HepG2 (cell line): ENCODE measurements around the gene ESR2. TPM values are rescaled to one million over a fixed set of nuclear protein-coding genes. Genes with fewer than 3 reads are reported as not detected.

Source experiments
- ATAC-seq: fragments of 200-7000 bp; cut with Tn5 transposase; 3 replicates; pipeline ENCODE4 v1.9.1; 2020; ENCODE audit warnings: mild to moderate bottlenecking, moderate library complexity
- BruUV-seq: library from RNA; stranded (reverse); fragments of 400-500 nt; replicated peaks from 2 replicates; lab custom pipeline; 2021; lab: Mats Ljungman, UMichigan
- CTCF ChIA-PET: fragments of 300-600 bp; formaldehyde crosslinking; extraction: SDS; loops from one replicate; lab custom pipeline; 2021; ENCODE audit warnings: low total read pairs, inconsistent platforms, low intra/inter-chr PET ratio; lab: Yijun Ruan, JAX
- POLR2A ChIA-PET: fragments of 350-600 bp; sonication (Branson Sonifier 250); formaldehyde crosslinking; loops from one replicate; lab custom pipeline; 2020; ENCODE audit warnings: antibody characterized with exemption, inconsistent platforms; lab: Yijun Ruan, JAX
- DNase-seq: peaks from one replicate; pipeline ENCODE4 v3.0.0-alpha.2; 2015; ENCODE audit warnings: low spot score
- FAIRE-seq: peaks from 3 replicates; lab custom pipeline; 2011; peaks lifted over from hg19 to GRCh38; lab: Jason Lieb, UNC
- H2AFZ ChIP-seq: one replicate; pipeline ENCODE4 v1.6.1; 2011; ENCODE audit warnings: low read length, inconsistent platforms
- H3K27ac ChIP-seq: fragments of 300-600 bp; 3 replicates; pipeline ENCODE4 v1.8.0; 2011; ENCODE audit warnings: mixed run types, mild to moderate bottlenecking, mixed read lengths, low read length, inconsistent platforms; ENCODE audit not compliant: insufficient read depth; ENCODE audit errors: extremely low read length
- H3K27me3 ChIP-seq, 2 experiments: fragments of 200-600 bp in 1 of 2; 2 replicates in 1 of 2; 3 replicates in 1 of 2; pipeline versions ENCODE4 v1.6.0 to v1.8.0; 2011; ENCODE audit warnings: low read length in 2 of 2, mild to moderate bottlenecking in 2 of 2, moderate library complexity in 2 of 2, inconsistent platforms in 1 of 2; ENCODE audit not compliant: insufficient read depth in 2 of 2, control insufficient read depth in 1 of 2
- H3K36me3 ChIP-seq, 2 experiments: fragments of 200-600 bp in 1 of 2; replicated peaks in 1 of 2; 2 replicates in 1 of 2; 3 replicates in 1 of 2; pipeline versions ENCODE4 v1.5.1 to v1.8.0; 2011; ENCODE audit warnings: low read length in 2 of 2, inconsistent platforms in 1 of 2; ENCODE audit not compliant: insufficient read depth in 2 of 2, control insufficient read depth in 1 of 2
- H3K4me1 ChIP-seq: 2 replicates; pipeline ENCODE4 v1.5.1; 2012; ENCODE audit warnings: low read length, inconsistent platforms; ENCODE audit not compliant: insufficient read depth
- H3K4me2 ChIP-seq: 2 replicates; pipeline ENCODE4 v1.6.0; 2011; ENCODE audit warnings: low read depth, low read length, inconsistent platforms
- H3K4me3 ChIP-seq, 3 experiments: fragments of 200-600 bp in 1 of 3; sonication (generic), shearing (Covaris generic) in 1 of 3; replicated peaks in 1 of 3; 2 replicates each; pipeline ENCODE4 v1.5.1; 2011 to 2016; ENCODE audit warnings: low read length in 3 of 3, inconsistent platforms in 2 of 3, low read depth in 2 of 3, mild to moderate bottlenecking in 2 of 3, control low read depth in 1 of 3, mixed read lengths in 1 of 3; ENCODE audit not compliant: insufficient read depth in 1 of 3
- H3K79me2 ChIP-seq: one replicate; pipeline ENCODE4 v1.6.1; 2011; ENCODE audit warnings: low read length, inconsistent platforms; ENCODE audit not compliant: insufficient read depth
- H3K9ac ChIP-seq: 2 replicates; pipeline ENCODE4 v1.6.0; 2011; ENCODE audit warnings: mild to moderate bottlenecking, low read depth, low read length, inconsistent platforms; ENCODE audit not compliant: insufficient read depth
- H3K9me3 ChIP-seq: 2 replicates; pipeline ENCODE4 v1.5.1; 2012; ENCODE audit warnings: mild to moderate bottlenecking, low read length
- H4K20me1 ChIP-seq: 2 replicates; pipeline ENCODE4 v1.6.0; 2011; ENCODE audit warnings: inconsistent platforms, mild to moderate bottlenecking, low read length, moderate library complexity; ENCODE audit not compliant: insufficient read depth
- HIVEP1 ChIP-seq: sonication (generic); formaldehyde crosslinking; IDR thresholded peaks from 2 replicates; pipeline ENCODE4 v1.4.0; 2020; ENCODE audit warnings: mild to moderate bottlenecking, missing genetic modification reagents
- SP2 ChIP-seq: sonication (generic); formaldehyde crosslinking; IDR thresholded peaks from 2 replicates; pipeline ENCODE4 v1.5.1; 2020; ENCODE audit warnings: mild to moderate bottlenecking, missing genetic modification reagents
- WGBS: methylation state at CpG from one replicate; pipeline ENCODE4 v1.1.6; 2017; ENCODE audit warnings: low lambda C conversion rate; 5-methylcytosine and 5-hydroxymethylcytosine counted together
- in situ Hi-C: cut with HindIII; loops from 2 replicates; pipeline ENCODE4 v1.10.0; 2017; ENCODE audit warnings: low pct_unique_long_range_greater_than_20kb; ENCODE audit not compliant: extremely low pct_ligation_motif_present
- intact Hi-C: fragments of 100-400 bp; cut with micrococcal nuclease; formaldehyde crosslinking; loops from one replicate; pipeline ENCODE4 v1.10.0; 2022; ENCODE audit not compliant: unreplicated experiment
- polyA plus RNA-seq, 8 experiments: library from polyadenylated mRNA; depleted of rRNA in 3 of 8; stranded (reverse) in 7 of 8; unstranded in 1 of 8; fragments of >200 nt; fragmentation: Illumina TruSeq in 4 of 8; extraction: Trizol in 4 of 8; gene quantifications; 2 replicates each; pipeline versions ENCODE4 v1.2.1 to v1.2.3, GENCODE V29; 2011 to 2016; ENCODE audit warnings: low read depth in 4 of 8, missing spikeins in 1 of 8, mixed read lengths in 1 of 8; ENCODE audit not compliant: insufficient read depth in 1 of 8
- total RNA-seq, 5 experiments: library from RNA; depleted of rRNA; stranded (reverse); fragments of >200 nt; fragmentation: Illumina TruSeq; extraction: Trizol; gene quantifications; 2 replicates each; pipeline ENCODE4 v1.2.3, GENCODE V29; 2016; ENCODE audit warnings: low read depth in 1 of 5
- TF ChIP-seq, protein P1 (sequence below): sonication (generic); formaldehyde crosslinking; IDR thresholded peaks from 2 replicates; pipeline ENCODE4 v1.9.0; 2022; ENCODE audit warnings: low read depth, missing genetic modification reagents
- TF ChIP-seq, protein P2 (sequence below): sonication (generic); formaldehyde crosslinking; IDR thresholded peaks from 2 replicates; pipeline ENCODE4 v1.4.0; 2020; ENCODE audit warnings: missing genetic modification reagents
- TF ChIP-seq, protein P3 (sequence below): sonication (generic); formaldehyde crosslinking; IDR thresholded peaks from 2 replicates; pipeline ENCODE4 v1.4.0; 2020; ENCODE audit warnings: missing genetic modification reagents

The ESR2 gene
- total and polyA plus RNA-seq, 2 of the 13 experiments (the other 11 are each of a cell fraction or from before 2014, with no cell fraction given): 0.01 to 0.04 TPM

DNA sequence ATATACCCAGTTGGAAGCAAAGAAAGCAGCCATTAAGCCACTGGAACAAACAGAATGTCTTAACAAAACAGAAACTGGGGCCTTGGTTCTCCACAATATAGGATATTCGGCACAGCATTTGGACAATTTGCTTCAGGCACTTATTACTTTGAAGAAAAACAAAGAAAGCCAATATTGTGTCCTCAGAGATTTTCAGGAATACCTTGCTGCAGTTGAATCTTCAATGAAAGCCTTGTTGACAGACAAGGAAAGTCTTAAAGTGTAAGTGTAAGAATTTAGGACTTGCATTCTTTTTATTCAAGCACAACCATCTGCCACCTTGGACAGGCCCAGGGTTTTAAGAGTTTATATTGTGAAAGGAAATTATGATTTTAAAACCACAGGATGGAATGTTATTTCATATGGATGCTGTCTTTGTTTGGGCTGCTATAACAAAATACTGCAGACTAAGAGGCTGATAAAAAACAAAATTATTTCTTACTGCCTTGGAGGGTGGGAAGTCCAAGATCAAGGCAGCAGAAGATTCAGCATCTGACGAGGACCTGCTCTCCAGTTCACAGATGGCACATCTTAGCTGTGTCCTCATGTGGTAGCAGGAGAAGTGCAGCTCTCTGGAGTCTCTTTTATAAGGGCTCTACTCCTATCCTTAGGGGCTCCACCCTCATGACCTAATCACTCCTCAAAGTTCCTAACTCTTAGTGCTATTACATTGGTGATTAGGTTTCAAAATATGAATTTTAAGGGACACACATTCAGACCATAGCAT, 244.4 kb downstream of the ESR2 start:
- Histone ChIP-seq H3K4me3 (no peak overlapping the region), H3K36me3 (no peaks in the 10 kb centered on the region), H3K4me1 (no peaks in the 10 kb centered on the region), H3K9ac (no peak overlapping the region), H3K4me2 (no peak overlapping the region), H2AFZ (no peak overlapping the region), H3K27ac (no peak overlapping the region), H3K9me3 (no peaks in the 10 kb centered on the region), H3K79me2 (no peaks in the 10 kb centered on the region), H3K27me3 (no peaks in the 10 kb centered on the region), H4K20me1 (no peaks in the 10 kb centered on the region)
- ChIA-PET CTCF (no interaction called here), POLR2A (no interaction called here)
- no peak for TF ChIP-seq SP2
- no peak for TF ChIP-seq HIVEP1
- TF ChIP-seq, protein P1, sequence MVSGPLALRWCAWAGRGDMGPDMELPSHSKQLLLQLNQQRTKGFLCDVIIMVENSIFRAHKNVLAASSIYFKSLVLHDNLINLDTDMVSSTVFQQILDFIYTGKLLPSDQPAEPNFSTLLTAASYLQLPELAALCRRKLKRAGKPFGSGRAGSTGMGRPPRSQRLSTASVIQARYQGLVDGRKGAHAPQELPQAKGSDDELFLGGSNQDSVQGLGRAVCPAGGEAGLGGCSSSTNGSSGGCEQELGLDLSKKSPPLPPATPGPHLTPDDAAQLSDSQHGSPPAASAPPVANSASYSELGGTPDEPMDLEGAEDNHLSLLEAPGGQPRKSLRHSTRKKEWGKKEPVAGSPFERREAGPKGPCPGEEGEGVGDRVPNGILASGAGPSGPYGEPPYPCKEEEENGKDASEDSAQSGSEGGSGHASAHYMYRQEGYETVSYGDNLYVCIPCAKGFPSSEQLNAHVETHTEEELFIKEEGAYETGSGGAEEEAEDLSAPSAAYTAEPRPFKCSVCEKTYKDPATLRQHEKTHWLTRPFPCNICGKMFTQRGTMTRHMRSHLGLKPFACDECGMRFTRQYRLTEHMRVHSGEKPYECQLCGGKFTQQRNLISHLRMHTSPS (CRISPR knock-in tag): no peak
- TF ChIP-seq, protein P2, sequence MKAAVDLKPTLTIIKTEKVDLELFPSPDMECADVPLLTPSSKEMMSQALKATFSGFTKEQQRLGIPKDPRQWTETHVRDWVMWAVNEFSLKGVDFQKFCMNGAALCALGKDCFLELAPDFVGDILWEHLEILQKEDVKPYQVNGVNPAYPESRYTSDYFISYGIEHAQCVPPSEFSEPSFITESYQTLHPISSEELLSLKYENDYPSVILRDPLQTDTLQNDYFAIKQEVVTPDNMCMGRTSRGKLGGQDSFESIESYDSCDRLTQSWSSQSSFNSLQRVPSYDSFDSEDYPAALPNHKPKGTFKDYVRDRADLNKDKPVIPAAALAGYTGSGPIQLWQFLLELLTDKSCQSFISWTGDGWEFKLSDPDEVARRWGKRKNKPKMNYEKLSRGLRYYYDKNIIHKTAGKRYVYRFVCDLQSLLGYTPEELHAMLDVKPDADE (CRISPR knock-in tag): no peak
- TF ChIP-seq, protein P3, sequence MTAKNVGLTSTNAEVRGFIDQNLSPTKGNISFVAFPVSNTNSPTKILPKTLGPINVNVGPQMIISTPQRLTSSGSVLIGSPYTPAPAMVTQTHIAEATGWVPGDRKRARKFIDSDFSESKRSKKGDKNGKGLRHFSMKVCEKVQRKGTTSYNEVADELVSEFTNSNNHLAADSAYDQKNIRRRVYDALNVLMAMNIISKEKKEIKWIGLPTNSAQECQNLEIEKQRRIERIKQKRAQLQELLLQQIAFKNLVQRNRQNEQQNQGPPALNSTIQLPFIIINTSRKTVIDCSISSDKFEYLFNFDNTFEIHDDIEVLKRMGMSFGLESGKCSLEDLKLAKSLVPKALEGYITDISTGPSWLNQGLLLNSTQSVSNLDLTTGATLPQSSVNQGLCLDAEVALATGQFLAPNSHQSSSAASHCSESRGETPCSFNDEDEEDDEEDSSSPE (CRISPR knock-in tag): no peak
- intact Hi-C loops: no loop called here
- 85% methylated on average over 2 of the region's 2 CpGs for WGBS
- ATAC-seq: no peak
- in situ Hi-C loops: no loop called here
- FAIRE-seq: no peak
- BruUV-seq: no TSS peak
- DNase-seq: no peak
